HepG2 (cell line): ENCODE results near the gene UNC93A. TPM values are rescaled to one million over a fixed set of nuclear protein-coding genes. Genes with fewer than 3 reads are reported as not detected.
A peak's percentile ranks its signal among the peaks of the same experiment; 100 is the strongest.

Source experiments
- EP300 ChIP-seq, 3 experiments: sonication (generic) in 1 of 3; formaldehyde crosslinking in 1 of 3; IDR thresholded peaks; 2 replicates each; pipeline versions ENCODE4 v1.5.1 to v1.6.1; 2011 to 2020; ENCODE audit warnings: low read depth in 2 of 3, low read length in 2 of 3, borderline replicate concordance in 1 of 3, improper control_type of control experiment in 1 of 3, mild to moderate bottlenecking in 1 of 3, missing genetic modification reagents in 1 of 3, moderate library complexity in 1 of 3
- FOSL1 ChIP-seq: sonication (generic); formaldehyde crosslinking; IDR thresholded peaks from 2 replicates; pipeline ENCODE4 v1.9.0; 2021; ENCODE audit warnings: missing genetic modification reagents, borderline replicate concordance
- FOSL2 ChIP-seq: sonication (generic); formaldehyde crosslinking; IDR thresholded peaks from 2 replicates; pipeline ENCODE4 v1.4.0; 2020; ENCODE audit warnings: missing genetic modification reagents
- HNRNPL ChIP-seq: fragments of 200-400 bp; formaldehyde crosslinking; IDR thresholded peaks from 2 replicates; pipeline ENCODE4 v1.6.1; 2017; ENCODE audit warnings: mild to moderate bottlenecking, low read depth, low read length
- MED13 ChIP-seq: sonication (generic); formaldehyde crosslinking; IDR thresholded peaks from 2 replicates; pipeline ENCODE4 v1.5.0; 2020; ENCODE audit warnings: missing genetic modification reagents
- NAIF1 ChIP-seq: sonication (generic); formaldehyde crosslinking; IDR thresholded peaks from 2 replicates; pipeline ENCODE4 v1.5.0; 2020; ENCODE audit warnings: mild to moderate bottlenecking, missing genetic modification reagents, borderline replicate concordance
- NONO ChIP-seq, 2 experiments: fragments of 450-650 bp in 1 of 2; sonication (generic) in 1 of 2; formaldehyde crosslinking in 1 of 2; IDR thresholded peaks in 1 of 2; conservative IDR thresholded peaks in 1 of 2; 2 replicates each; pipeline versions ENCODE4 v1.6.1 to v1.8.0; 2017 to 2022; ENCODE audit warnings: mild to moderate bottlenecking in 1 of 2, missing genetic modification reagents in 1 of 2, moderate library complexity in 1 of 2
- RCOR2 ChIP-seq: IDR thresholded peaks from 2 replicates; pipeline ENCODE4 v1.6.1; 2016; ENCODE audit warnings: missing biosample characterization, missing genetic modification reagents
- ZBTB34 ChIP-seq: sonication (generic); formaldehyde crosslinking; IDR thresholded peaks from 2 replicates; pipeline ENCODE4 v1.8.0; 2022; ENCODE audit warnings: mild to moderate bottlenecking, missing genetic modification reagents
- ZBTB40 ChIP-seq, 2 experiments: fragments of 450-650 bp in 1 of 2; sonication (generic) in 1 of 2; formaldehyde crosslinking in 1 of 2; IDR thresholded peaks; 2 replicates each; pipeline versions ENCODE4 v1.6.1 to v1.8.0; 2016 to 2022; ENCODE audit warnings: antibody characterized with exemption in 1 of 2, mild to moderate bottlenecking in 1 of 2, missing genetic modification reagents in 1 of 2
- polyA plus RNA-seq, 8 experiments: library from polyadenylated mRNA; depleted of rRNA in 3 of 8; stranded (reverse) in 7 of 8; unstranded in 1 of 8; fragments of >200 nt; fragmentation: Illumina TruSeq in 4 of 8; extraction: Trizol in 4 of 8; gene quantifications; 2 replicates each; pipeline versions ENCODE4 v1.2.1 to v1.2.3, GENCODE V29; 2011 to 2016; ENCODE audit warnings: low read depth in 4 of 8, missing spikeins in 1 of 8, mixed read lengths in 1 of 8; ENCODE audit not compliant: insufficient read depth in 1 of 8
- total RNA-seq, 5 experiments: library from RNA; depleted of rRNA; stranded (reverse); fragments of >200 nt; fragmentation: Illumina TruSeq; extraction: Trizol; gene quantifications; 2 replicates each; pipeline ENCODE4 v1.2.3, GENCODE V29; 2016; ENCODE audit warnings: low read depth in 1 of 5
- TF ChIP-seq, protein P1 (sequence below): fragments of 450-650 bp; IDR thresholded peaks from 2 replicates; pipeline ENCODE4 v1.6.1; 2016
- TF ChIP-seq, protein P2 (sequence below): sonication (generic); formaldehyde crosslinking; IDR thresholded peaks from 2 replicates; pipeline ENCODE4 v1.8.0; 2022; ENCODE audit warnings: mild to moderate bottlenecking, missing genetic modification reagents; ENCODE audit not compliant: insufficient replicate concordance

UNC93A gene
- total and polyA plus RNA-seq, 2 of the 13 experiments (the other 11 are each of a cell fraction or from before 2014, with no cell fraction given), result 11.0 to 42.7 TPM

- TF ChIP-seq ZBTB40 (IDR thresholded peaks at IDR 0.05), result no peak
- peak; percentile 37; the same call in 1 of the 2 replicates for TF ChIP-seq ZBTB40 (CRISPR knock-in tag; IDR thresholded peaks at IDR 0.05)
- TF ChIP-seq, protein P1, sequence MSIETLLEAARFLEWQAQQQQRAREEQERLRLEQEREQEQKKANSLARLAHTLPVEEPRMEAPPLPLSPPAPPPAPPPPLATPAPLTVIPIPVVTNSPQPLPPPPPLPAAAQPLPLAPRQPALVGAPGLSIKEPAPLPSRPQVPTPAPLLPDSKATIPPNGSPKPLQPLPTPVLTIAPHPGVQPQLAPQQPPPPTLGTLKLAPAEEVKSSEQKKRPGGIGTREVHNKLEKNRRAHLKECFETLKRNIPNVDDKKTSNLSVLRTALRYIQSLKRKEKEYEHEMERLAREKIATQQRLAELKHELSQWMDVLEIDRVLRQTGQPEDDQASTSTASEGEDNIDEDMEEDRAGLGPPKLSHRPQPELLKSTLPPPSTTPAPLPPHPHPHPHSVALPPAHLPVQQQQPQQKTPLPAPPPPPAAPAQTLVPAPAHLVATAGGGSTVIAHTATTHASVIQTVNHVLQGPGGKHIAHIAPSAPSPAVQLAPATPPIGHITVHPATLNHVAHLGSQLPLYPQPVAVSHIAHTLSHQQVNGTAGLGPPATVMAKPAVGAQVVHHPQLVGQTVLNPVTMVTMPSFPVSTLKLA, result no peak
- no peak for TF ChIP-seq NONO (IDR thresholded peaks at IDR 0.05)
- peak; percentile 45; the same call in 1 of the 2 replicates for TF ChIP-seq NONO (CRISPR knock-in tag; conservative IDR thresholded peaks at IDR 0.05)
- peak; percentile 86 for TF ChIP-seq FOSL1
- TF ChIP-seq NAIF1, result peak; percentile 84; the same call in 1 of the 2 replicates
- peak; percentile 100 for TF ChIP-seq RCOR2 (CRISPR knock-in tag)
- peak; percentile 99 for TF ChIP-seq MED13 (CRISPR knock-in tag)
- TF ChIP-seq EP300 (IDR thresholded peaks at IDR 0.05; ENCODE audit: low read depth in 2 of 2, low read length in 2 of 2), result peak; percentile 99 to 100
- peak; percentile 99 for TF ChIP-seq EP300 (CRISPR knock-in tag; IDR thresholded peaks at IDR 0.05; ENCODE audit: borderline replicate concordance)
- TF ChIP-seq, protein P2, sequence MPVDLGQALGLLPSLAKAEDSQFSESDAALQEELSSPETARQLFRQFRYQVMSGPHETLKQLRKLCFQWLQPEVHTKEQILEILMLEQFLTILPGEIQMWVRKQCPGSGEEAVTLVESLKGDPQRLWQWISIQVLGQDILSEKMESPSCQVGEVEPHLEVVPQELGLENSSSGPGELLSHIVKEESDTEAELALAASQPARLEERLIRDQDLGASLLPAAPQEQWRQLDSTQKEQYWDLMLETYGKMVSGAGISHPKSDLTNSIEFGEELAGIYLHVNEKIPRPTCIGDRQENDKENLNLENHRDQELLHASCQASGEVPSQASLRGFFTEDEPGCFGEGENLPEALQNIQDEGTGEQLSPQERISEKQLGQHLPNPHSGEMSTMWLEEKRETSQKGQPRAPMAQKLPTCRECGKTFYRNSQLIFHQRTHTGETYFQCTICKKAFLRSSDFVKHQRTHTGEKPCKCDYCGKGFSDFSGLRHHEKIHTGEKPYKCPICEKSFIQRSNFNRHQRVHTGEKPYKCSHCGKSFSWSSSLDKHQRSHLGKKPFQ (CRISPR knock-in tag), result peak; percentile 55
- peak; percentile 97 for TF ChIP-seq FOSL2 (CRISPR knock-in tag)
- TF ChIP-seq HNRNPL, result no peak
- TF ChIP-seq ZBTB34 (CRISPR knock-in tag), result peak; percentile 66
These were observed 50.8 kb downstream of the UNC93A start (continued) for GRCh38 chr6:167341665-167342655.
